GM18505 (cell line): Measurements from ENCODE around the gene NDST3.

ENCODE experiments used
- ATAC-seq: cut with Tn5 transposase; IDR thresholded peaks from one replicate; pipeline ENCODE4 v1.9.1; 2021; ENCODE audit not compliant: unreplicated experiment
- POLR2A ChIP-seq: IDR thresholded peaks from 4 replicates; pipeline ENCODE4 v1.6.1; 2011; ENCODE audit warnings: borderline replicate concordance; ENCODE audit not compliant: insufficient read depth, insufficient read length; ENCODE audit errors: extremely low read depth

Gene NDST3

GRCh38 chr4:118034053-118034785 is at the start of gene NDST3:
Gene NDST3 (plus strand): TSS chr4:118034486. CDS start chr4:118053911, 19,425 bp downstream.
- ATAC-seq: peak; percentile 64
- no peak for TF ChIP-seq POLR2A

- no peak for TF ChIP-seq POLR2A
Observed at GRCh38 chr4:117986321-117986720, 48.0 kb upstream of the NDST3 start.

GRCh38 chr4:117987464-117987863 is 46.8 kb upstream of the NDST3 start:
- no peak for TF ChIP-seq POLR2A
- ATAC-seq: no peak

More at GRCh38 chr4:117986321-117986720, 48.0 kb upstream of the NDST3 start:
- no peak for ATAC-seq

GRCh38 chr4:117996891-117997290 is 37.4 kb upstream of the NDST3 start:
- TF ChIP-seq POLR2A: no peak
- ATAC-seq: no peak

- no peak for TF ChIP-seq POLR2A
- no peak for ATAC-seq
Observed at GRCh38 chr4:118004088-118004487, 30.2 kb upstream of the NDST3 start.

- no peak for ATAC-seq
- TF ChIP-seq POLR2A: no peak
Observed at GRCh38 chr4:118005883-118006282, 28.4 kb upstream of the NDST3 start.

GRCh38 chr4:118012142-118012541 is 22.1 kb upstream of the NDST3 start:
- TF ChIP-seq POLR2A: no peak
- no peak for ATAC-seq

- TF ChIP-seq POLR2A: no peak
- ATAC-seq: no peak
Observed at GRCh38 chr4:118014831-118015230, 19.5 kb upstream of the NDST3 start.

GRCh38 chr4:118018381-118019145 is 15.7 kb upstream of the NDST3 start:
- ATAC-seq: no peak
- TF ChIP-seq POLR2A: no peak

- ATAC-seq: no peak
- TF ChIP-seq POLR2A: no peak
Observed at GRCh38 chr4:118026806-118027205, 7.5 kb upstream of the NDST3 start.

GRCh38 chr4:118029224-118029623 is 5.1 kb upstream of the NDST3 start:
- ATAC-seq: no peak

GRCh38 chr4:118032691-118033090 is 1.6 kb upstream of the NDST3 start:
- no peak for ATAC-seq
- no peak for TF ChIP-seq POLR2A

More at GRCh38 chr4:118029224-118029623, 5.1 kb upstream of the NDST3 start:
- TF ChIP-seq POLR2A: no peak

- peak; percentile 30 for ATAC-seq
Observed at GRCh38 chr4:118033148-118034052, 886 bp upstream of the NDST3 start.

More at GRCh38 chr4:118033148-118034052, 886 bp upstream of the NDST3 start:
- no peak for TF ChIP-seq POLR2A
